ENCODE measurements around the gene YAE1. TPM values are rescaled to one million over a fixed set of nuclear protein-coding genes. Genes with fewer than 3 reads are reported as not detected.

The YAE1 gene
- total RNA-seq, 4 donors from 2014 or later: 10.2 to 16.5 (median 11.7) TPM

- TF ChIP-seq CTCF (IDR thresholded peaks at IDR 0.05; ENCODE audit: low read depth): no peak
Observed at GRCh38 chr7:39606352-39606751, 40.1 kb downstream of the YAE1 start.

GRCh38 chr7:39606941-39607340, 40.7 kb downstream of the YAE1 start:
- no peak for TF ChIP-seq CTCF (IDR thresholded peaks at IDR 0.05; ENCODE audit: low read depth)

- TF ChIP-seq CTCF (IDR thresholded peaks at IDR 0.05; ENCODE audit: low read depth): no peak
Observed at GRCh38 chr7:39607865-39608264, 41.7 kb downstream of the YAE1 start.

GRCh38 chr7:39608278-39608677, 42.1 kb downstream of the YAE1 start:
- TF ChIP-seq CTCF (IDR thresholded peaks at IDR 0.05; ENCODE audit: low read depth): no peak

GRCh38 chr7:39609113-39609934, 43.1 kb downstream of the YAE1 start:
- no peak for TF ChIP-seq CTCF (IDR thresholded peaks at IDR 0.05; ENCODE audit: low read depth)

- no peak for TF ChIP-seq CTCF (IDR thresholded peaks at IDR 0.05; ENCODE audit: low read depth)
Observed at GRCh38 chr7:39609935-39610263, 43.7 kb downstream of the YAE1 start.

- no peak for TF ChIP-seq CTCF (IDR thresholded peaks at IDR 0.05; ENCODE audit: low read depth)
Observed at GRCh38 chr7:39613577-39613976, 47.4 kb downstream of the YAE1 start.

Measured in subcutaneous adipose tissue (tissue), 4 donors.